A549 treated with RU486 at 1 μM for 4 hours (cell line): Measurements from ENCODE around the gene DYDC1. TPM values are rescaled to one million over a fixed set of nuclear protein-coding genes. Genes with fewer than 3 reads are reported as not detected.

Source experiments
- total RNA-seq: library from RNA; stranded (reverse); fragments of 200-300 nt; extraction: Qiagen RNA extraction; gene quantifications from 5 replicates; pipeline ENCODE4 v1.2.3, GENCODE V29; 2022; ENCODE audit warnings: low read depth

DYDC1 gene
- not detected in 5 replicates for total RNA-seq

DNA sequence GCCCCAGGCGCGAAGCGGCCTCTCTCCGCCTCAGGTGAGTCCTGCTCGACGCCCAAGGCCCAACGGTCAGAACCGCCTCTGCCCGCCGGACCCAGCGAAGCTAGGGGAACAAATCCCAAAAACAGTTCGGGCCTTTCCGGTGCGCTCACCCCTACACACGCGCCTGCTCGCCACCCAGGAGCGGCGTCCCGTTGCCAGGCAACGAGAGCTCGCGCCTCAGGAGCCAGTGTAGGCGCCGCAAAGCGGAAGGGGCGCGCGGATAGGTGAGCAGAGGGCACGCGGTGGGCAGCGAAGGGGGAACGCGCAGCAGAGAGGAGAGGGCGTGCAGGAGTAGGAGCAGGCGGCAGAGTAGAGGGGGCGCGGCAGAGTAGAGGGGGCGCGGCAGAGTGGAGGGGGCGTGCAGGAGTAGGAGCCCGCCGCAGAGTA, at the start of gene DYDC1, which contains the start of gene DYDC2:
Gene DYDC1, minus strand, starts transcription at position 193 of the 426 bp plus-strand sequence. CDS start 4,154 bp downstream, outside the sequence.
Gene DYDC2, plus strand, starts transcription at position 219 of the 426 bp plus-strand sequence. CDS start 5,663 bp downstream, outside the sequence.

DNA sequence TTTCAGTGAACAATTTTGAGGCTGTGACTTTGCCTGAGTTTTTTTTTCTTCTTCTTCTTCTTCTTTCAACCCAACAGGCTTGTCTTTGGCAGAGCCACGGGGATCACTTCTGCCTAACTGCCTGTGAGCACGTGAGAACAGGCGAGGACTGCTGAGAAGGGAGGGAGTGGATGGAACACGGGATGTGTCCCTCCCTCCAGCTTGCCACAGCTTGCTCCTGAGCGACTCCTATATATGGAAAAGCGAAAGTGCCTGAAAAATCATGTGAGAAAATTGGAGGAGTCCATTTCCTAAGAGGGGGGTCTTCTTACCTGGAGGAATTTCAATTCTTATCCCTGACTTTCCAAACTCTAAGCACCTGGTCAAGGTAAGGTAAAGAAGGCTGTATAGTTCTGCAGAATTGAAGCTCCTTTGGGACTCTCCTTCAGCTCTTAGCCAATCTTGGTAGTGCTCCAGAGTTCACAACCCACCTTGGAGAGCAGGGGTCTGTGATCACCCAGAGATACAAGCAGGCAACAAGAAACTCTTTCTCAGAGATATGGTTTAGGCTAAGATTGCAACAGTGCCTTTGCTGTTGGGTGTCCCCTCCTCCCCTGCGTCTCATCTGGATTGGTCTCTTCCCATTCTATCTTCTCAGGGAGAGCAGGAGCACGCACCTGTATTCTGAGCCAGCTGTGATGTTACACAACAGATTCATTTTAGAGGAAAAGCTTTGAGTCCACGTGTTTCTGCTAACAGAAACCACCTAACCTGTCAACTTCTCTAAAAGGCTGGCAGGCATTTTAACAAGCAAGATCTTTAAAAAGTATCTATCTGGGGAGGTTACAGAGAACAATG, 66.9 kb downstream of the DYDC1 start, which contains the start of gene MAT1A:
Gene MAT1A, minus strand, starts transcription at position 208 of the 837 bp plus-strand sequence. CDS start 235 bp downstream, outside the sequence.

Other genes starting within 250 kb of the DYDC1 start
- 0.46 TPM in 1 of 5 replicates, not detected in the others for gene PLAC9, start 224.0 kb downstream of the DYDC1 start, total RNA-seq
- 167 to 255 TPM (median 199 TPM) in 5 replicates for gene ANXA11, start 151.2 kb downstream of the DYDC1 start, total RNA-seq
- 0.09 to 0.22 TPM in 2 of 5 replicates, not detected in the others for gene MAT1A, start 67.1 kb downstream of the DYDC1 start, total RNA-seq
- gene DYDC2, start within 50 bp of the DYDC1 start, total RNA-seq: 0.07 to 0.16 TPM (median 0.13 TPM) in 3 of 5 replicates, not detected in the others
- 40.7 to 49.9 TPM (median 45.7 TPM) in 5 replicates for gene PRXL2A, start 51.8 kb upstream of the DYDC1 start, total RNA-seq
- 106 to 151 TPM (median 131 TPM) in 5 replicates for gene TSPAN14, start 97.6 kb upstream of the DYDC1 start, total RNA-seq
- not detected in 5 replicates for gene SH2D4B, start 181.1 kb upstream of the DYDC1 start, total RNA-seq